Measurements from ENCODE around the gene TSPY1. TPM values are rescaled to one million over a fixed set of nuclear protein-coding genes. Genes with fewer than 3 reads are reported as not detected.

TSPY1 gene
- polyA plus RNA-seq, 3 donors: not detected

Other genes with a start within 250 kb of the TSPY1 start
- not detected for gene TSPY4, start 129.5 kb upstream of the TSPY1 start, polyA plus RNA-seq
- not detected for gene TSPY8, start 109.2 kb upstream of the TSPY1 start, polyA plus RNA-seq
- gene TSPY3, start 68.5 kb upstream of the TSPY1 start, polyA plus RNA-seq: not detected
- not detected for gene TSPY9, start 20.3 kb downstream of the TSPY1 start, polyA plus RNA-seq
- not detected for gene TSPY10, start 60.9 kb downstream of the TSPY1 start, polyA plus RNA-seq

All from CD14-positive monocyte (primary cell).